Stimulated activated CD4-positive, alpha-beta T cell treated with anti-CD3 and anti-CD28 coated beads, Interleukin-12 subunit alpha, Interleukin-12 subunit beta, amount 100 ng/mL, for 48 hours (primary cell): ENCODE data around the gene DCLK2.
"Not testable (repeated sequence)": the region's sequence is repeated elsewhere in the genome, so short reads cannot be mapped to it uniquely, and the experiment has no call there.

Experiments used
- DNase-seq, 3 donors: peaks; one replicate each; pipeline ENCODE4 v3.0.0-alpha.2; 2020; ENCODE audit warnings: low read depth in 2 of 3, low spot score in 1 of 3

The DCLK2 gene

GRCh38 chr4:150149381-150149780 is 71.1 kb downstream of the DCLK2 start:
- DNase-seq = no peak

- DNase-seq = no peak
Measured at GRCh38 chr4:150150629-150151062, 72.4 kb downstream of the DCLK2 start.

GRCh38 chr4:150152766-150153165 is 74.5 kb downstream of the DCLK2 start:
- no peak for DNase-seq

- no peak for DNase-seq
Measured at GRCh38 chr4:150155391-150155790, 77.1 kb downstream of the DCLK2 start.

GRCh38 chr4:150156543-150156942 is 78.3 kb downstream of the DCLK2 start:
- no peak for DNase-seq

GRCh38 chr4:150158041-150158440 is 79.8 kb downstream of the DCLK2 start:
- no peak for DNase-seq

- no peak for DNase-seq
Measured at GRCh38 chr4:150160473-150160872, 82.2 kb downstream of the DCLK2 start.

- no peak for DNase-seq
Measured at GRCh38 chr4:150161109-150161508, 82.9 kb downstream of the DCLK2 start.

GRCh38 chr4:150162020-150162419 is 83.8 kb downstream of the DCLK2 start:
- not testable (repeated sequence) for DNase-seq

- no peak for DNase-seq
Measured at GRCh38 chr4:150164055-150164454, 85.8 kb downstream of the DCLK2 start.

GRCh38 chr4:150164956-150165629 is 86.8 kb downstream of the DCLK2 start:
- DNase-seq = no peak

GRCh38 chr4:150167054-150167453 is 88.8 kb downstream of the DCLK2 start:
- no peak for DNase-seq

GRCh38 chr4:150173432-150173861 is 95.2 kb downstream of the DCLK2 start:
- no peak for DNase-seq

- DNase-seq = no peak
Measured at GRCh38 chr4:150173982-150174398, 95.7 kb downstream of the DCLK2 start.

- no peak for DNase-seq
Measured at GRCh38 chr4:150176547-150176946, 98.3 kb downstream of the DCLK2 start.

- no peak for DNase-seq
Measured at GRCh38 chr4:150178161-150178560, 99.9 kb downstream of the DCLK2 start.

GRCh38 chr4:150181536-150181935 is 103.3 kb downstream of the DCLK2 start:
- no peak for DNase-seq

- no peak for DNase-seq
Measured at GRCh38 chr4:150182794-150183193, 104.5 kb downstream of the DCLK2 start.

- DNase-seq = not testable (repeated sequence)
Measured at GRCh38 chr4:150185033-150185432, 106.8 kb downstream of the DCLK2 start.

GRCh38 chr4:150192986-150193385 is 114.7 kb downstream of the DCLK2 start:
- no peak for DNase-seq

- not testable (repeated sequence) for DNase-seq
Measured at GRCh38 chr4:150197256-150197655, 119.0 kb downstream of the DCLK2 start.

GRCh38 chr4:150199056-150199455 is 120.8 kb downstream of the DCLK2 start:
- no peak for DNase-seq

GRCh38 chr4:150205016-150205415 is 126.8 kb downstream of the DCLK2 start:
- no peak for DNase-seq
